Stimulated activated CD8-positive, alpha-beta memory T cell treated with anti-CD3 and anti-CD28 coated beads, Interleukin-12 subunit alpha, Interleukin-12 subunit beta, amount 100 ng/mL, for 24 hours (primary cell): ENCODE results near the gene PPP4R1.
"Not testable (repeated sequence)": the region's sequence is repeated elsewhere in the genome, so short reads cannot be mapped to it uniquely, and the experiment has no call there.

Experiments
- DNase-seq: peaks from one replicate; pipeline ENCODE4 v3.0.0-alpha.2; 2020; ENCODE audit errors: extremely low read depth

PPP4R1 gene, protein sequence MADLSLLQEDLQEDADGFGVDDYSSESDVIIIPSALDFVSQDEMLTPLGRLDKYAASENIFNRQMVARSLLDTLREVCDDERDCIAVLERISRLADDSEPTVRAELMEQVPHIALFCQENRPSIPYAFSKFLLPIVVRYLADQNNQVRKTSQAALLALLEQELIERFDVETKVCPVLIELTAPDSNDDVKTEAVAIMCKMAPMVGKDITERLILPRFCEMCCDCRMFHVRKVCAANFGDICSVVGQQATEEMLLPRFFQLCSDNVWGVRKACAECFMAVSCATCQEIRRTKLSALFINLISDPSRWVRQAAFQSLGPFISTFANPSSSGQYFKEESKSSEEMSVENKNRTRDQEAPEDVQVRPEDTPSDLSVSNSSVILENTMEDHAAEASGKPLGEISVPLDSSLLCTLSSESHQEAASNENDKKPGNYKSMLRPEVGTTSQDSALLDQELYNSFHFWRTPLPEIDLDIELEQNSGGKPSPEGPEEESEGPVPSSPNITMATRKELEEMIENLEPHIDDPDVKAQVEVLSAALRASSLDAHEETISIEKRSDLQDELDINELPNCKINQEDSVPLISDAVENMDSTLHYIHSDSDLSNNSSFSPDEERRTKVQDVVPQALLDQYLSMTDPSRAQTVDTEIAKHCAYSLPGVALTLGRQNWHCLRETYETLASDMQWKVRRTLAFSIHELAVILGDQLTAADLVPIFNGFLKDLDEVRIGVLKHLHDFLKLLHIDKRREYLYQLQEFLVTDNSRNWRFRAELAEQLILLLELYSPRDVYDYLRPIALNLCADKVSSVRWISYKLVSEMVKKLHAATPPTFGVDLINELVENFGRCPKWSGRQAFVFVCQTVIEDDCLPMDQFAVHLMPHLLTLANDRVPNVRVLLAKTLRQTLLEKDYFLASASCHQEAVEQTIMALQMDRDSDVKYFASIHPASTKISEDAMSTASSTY

DNA sequence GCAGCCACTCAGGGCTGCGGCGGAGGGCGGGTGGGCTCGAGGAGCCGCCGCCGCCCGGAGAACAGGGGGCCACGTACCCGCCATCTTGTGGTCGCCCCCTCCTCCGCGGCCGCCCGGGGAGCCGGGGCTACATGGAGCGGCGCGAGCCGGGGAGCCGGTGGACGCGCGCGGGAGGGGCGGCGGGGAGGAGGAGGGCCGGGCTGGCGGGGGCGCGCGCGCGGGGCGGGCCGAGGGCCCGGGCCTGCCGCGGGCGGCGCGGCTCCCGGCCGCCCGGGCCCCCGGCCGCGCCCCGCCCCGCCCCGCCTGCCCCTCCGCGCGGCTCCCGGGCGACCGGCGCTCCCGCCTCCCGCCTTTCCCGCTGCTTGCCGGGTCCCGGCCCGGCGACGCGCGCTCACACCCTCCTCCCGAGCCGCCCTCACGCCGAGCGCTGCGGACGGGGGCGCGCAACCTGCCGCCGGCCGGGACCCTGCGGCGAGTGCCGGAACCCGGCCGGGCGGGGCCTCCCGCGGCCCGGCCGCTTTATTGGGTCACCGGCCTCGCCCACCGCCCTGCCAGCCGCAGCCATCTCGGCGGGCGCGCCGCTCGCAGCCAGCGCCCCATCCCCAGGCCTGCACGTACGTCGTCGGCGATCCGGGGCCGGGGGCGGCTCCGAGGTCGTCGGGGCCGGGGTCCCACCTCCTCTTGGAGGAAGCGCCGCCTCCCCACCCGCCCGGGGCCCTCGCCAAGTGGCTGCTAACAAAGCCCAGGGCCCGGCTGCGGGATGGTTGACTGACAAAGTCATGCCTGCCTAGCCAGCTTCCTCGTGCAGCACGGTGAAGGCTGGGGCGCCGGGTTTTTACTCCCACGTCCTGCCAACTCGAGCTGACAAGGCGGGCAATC lies at the start of gene PPP4R1:
Gene PPP4R1, minus strand, starts transcription at position 159 of the 879 bp plus-strand sequence. Its CDS starts 75 bp downstream, at position 84.
- DNase-seq = no peak

- no peak for DNase-seq
Observed at GRCh38 chr18:9663377-9663776, 49.0 kb upstream of the PPP4R1 start.

DNA sequence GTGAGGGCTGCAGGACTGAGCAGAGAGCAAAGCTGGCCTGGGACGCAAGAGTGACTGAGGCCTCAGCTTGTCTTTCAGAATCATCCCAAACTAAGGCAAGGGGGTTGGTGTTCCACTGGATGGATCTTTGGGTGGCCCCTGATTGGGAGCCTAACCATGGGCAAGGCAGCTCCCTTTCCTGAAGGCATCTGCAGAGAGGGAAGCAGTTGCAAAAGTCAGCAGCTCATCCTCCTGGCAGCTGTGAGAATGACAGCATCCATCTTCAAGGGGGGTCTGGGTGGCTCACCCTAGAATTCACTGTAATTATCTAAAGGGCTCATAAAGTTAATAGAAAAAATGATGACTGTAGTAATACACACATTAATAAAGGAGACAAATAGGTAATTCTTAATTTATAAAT lies 47.2 kb upstream of the PPP4R1 start:
- DNase-seq = no peak

- DNase-seq = no peak
Observed at GRCh38 chr18:9659499-9660375, 45.4 kb upstream of the PPP4R1 start.

- no peak for DNase-seq
Observed at GRCh38 chr18:9658087-9658641, 43.8 kb upstream of the PPP4R1 start.

- DNase-seq = no peak
Observed at GRCh38 chr18:9655232-9655767, 40.9 kb upstream of the PPP4R1 start.

DNA sequence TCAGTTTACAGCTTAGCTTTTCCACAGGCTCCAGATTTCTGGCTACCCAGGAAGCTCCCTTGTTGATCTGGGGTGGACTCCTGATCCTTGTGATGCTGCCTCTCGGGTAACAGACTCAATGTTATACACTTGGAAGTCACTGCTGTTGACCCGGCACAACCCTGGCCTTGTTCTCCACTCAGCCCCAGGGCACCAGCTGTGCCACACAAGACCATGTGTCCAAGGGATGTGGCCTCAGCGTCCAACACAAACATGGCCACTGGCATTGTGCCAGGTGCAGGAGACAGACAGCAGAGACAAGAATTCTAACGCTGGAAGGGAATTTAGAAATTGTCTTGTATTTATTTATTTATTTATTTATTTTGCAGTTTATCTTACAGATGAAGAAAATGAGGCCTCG lies 39.0 kb upstream of the PPP4R1 start:
- DNase-seq = no peak

- no peak for DNase-seq
Observed at GRCh38 chr18:9649164-9649540, 34.8 kb upstream of the PPP4R1 start.

DNA sequence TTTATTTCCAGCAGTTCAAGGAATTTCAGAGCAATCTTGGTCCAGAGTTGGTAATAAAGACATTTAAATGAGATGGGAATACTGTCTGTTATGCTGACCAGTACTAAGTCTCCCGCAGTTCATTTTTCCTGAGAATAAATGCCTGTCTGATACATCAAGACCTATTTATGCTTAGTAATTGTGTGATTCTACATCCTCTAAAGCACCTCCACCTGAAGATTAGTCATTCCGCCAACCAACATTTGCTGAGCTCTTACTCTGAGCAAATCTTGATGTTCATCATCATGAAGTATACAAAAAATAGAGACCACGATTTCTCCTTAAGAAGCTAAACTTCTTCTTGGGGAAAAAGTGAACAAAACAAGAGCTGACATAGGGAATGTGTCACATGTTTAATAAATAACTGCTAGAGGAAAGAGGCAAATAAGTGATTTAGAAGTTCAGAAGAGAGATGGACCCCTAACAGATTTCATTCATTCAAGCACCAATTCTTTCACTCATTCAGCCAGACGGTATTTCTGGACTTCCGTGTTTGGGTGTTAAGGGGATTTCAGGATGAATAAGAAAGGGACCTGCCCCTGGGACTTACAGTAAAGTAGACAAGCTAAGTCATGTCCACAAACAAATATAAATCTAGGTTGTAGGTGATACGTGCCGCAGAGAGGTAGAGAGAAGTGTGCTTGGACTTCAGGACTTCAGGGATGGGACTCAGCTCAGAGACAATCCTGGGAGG lies 34.2 kb upstream of the PPP4R1 start:
- no peak for DNase-seq

- DNase-seq = no peak
Observed at GRCh38 chr18:9647496-9648323, 33.4 kb upstream of the PPP4R1 start.

- DNase-seq = no peak
Observed at GRCh38 chr18:9643549-9643948, 29.2 kb upstream of the PPP4R1 start.

DNA sequence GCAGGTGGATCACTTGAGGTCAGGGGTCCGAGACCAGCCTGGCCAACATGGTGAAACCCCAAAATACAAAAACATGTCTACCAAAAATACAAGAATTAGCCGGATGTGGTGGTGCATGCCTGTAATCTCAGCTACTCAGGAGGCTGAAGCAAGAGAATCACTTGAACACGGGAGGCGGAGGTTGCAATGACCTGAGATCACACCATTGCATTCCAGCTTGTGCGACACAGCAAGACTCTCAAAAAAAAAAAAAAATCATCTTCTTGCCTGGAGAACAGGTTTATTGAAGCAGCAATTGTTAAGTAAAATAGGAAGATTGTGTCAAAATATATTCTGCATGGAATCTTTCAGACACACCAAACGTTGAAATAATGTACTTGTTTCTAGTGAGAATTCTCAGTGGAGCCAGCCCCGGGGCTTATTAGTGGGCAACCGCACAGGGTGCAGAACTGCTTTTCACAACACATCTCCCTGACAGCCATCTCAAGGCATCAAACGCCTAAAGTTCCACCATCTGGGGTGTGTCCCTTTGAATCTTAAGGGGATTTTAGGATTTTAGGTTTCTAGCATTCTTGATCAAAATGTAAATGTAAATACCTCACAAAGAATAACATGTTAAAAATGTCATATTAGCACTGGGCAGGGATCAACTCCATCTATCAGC lies 28.6 kb upstream of the PPP4R1 start:
- DNase-seq = no peak

DNA sequence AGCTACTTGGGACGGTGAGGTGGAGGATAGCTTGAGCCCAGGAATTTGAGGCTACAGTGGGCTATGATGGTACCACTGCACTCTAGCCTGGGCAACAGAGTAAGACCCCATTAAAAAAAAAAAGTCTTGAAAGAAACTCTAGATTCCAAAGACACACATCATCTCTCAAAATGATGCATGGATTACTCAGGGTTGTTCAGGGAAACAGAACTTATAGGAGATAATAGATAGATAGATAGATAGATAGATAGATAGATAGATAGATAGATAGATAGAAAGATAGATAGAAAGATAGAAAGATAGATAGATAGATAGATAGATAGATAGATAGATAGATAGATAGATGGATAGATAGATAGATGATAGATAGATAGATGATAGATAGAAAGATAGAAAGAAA lies 26.7 kb upstream of the PPP4R1 start:
- DNase-seq = not testable (repeated sequence)

DNA sequence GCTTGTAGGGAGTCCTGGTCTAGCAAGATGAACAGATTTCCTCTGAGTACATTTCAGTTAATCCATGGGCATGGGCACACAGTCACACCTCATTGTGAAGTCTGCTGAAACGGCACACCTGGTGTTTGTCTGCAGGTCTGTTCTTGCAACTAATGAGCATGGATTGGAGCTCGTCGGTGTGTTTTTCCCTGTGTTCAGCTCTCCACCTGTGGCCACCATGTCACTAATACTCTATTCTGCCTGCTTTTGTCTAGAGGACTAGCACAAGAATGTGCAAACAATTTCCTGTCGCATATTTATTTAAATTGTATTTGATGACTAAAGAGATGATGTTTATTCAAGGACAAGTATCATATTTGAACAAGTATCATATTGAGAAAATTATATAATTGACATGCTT lies 24.5 kb upstream of the PPP4R1 start:
- no peak for DNase-seq

GRCh38 chr18:9637036-9637767 lies 22.8 kb upstream of the PPP4R1 start:
- DNase-seq = no peak

DNA sequence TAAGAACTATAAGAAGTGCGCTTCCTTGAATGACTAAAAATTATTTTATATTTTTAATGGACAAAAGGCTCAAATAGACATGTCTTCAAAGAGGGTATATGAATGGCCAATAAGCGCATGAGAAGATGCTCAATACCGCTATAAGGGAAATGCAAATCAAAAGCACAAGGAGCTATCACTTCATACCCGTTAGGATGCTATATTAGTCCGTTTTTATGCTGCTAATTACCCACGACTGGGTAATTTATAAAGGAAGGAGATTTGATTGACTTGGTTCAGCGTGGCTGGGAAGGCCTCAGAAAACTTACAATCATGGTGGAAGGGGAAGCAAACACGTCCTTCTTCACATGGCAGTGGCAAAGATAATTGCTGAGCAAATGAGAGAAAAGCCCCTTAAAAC lies 20.5 kb upstream of the PPP4R1 start:
- no peak for DNase-seq

GRCh38 chr18:9631814-9632496 lies 17.6 kb upstream of the PPP4R1 start:
- no peak for DNase-seq
